H9 (cell line): ENCODE data around the gene KIAA1143. TPM values are rescaled to one million over a fixed set of nuclear protein-coding genes. Genes with fewer than 3 reads are reported as not detected.
A peak's percentile ranks its signal among the peaks of the same experiment; 100 is the strongest.

Experiments used
- DNase-seq: peaks from one replicate; pipeline ENCODE4 v3.0.0-alpha.2; 2017
- H2AFZ ChIP-seq: one replicate; pipeline ENCODE4 v1.6.1; 2013; ENCODE audit warnings: mild to moderate bottlenecking, low read length, control low read depth, moderate library complexity
- H2AK5ac ChIP-seq: 2 replicates; pipeline ENCODE4 v1.6.1; 2013; ENCODE audit warnings: low read length, control low read depth, mixed read lengths; ENCODE audit not compliant: insufficient read length
- H2BK120ac ChIP-seq: one replicate; pipeline ENCODE4 v1.6.1; 2013; ENCODE audit warnings: low read depth, mild to moderate bottlenecking, low read length, control low read depth, inconsistent platforms; ENCODE audit not compliant: poor library complexity, severe bottlenecking
- H2BK12ac ChIP-seq: 2 replicates; pipeline ENCODE4 v1.6.1; 2013; ENCODE audit warnings: low read length, control low read depth, mixed read lengths, low read depth; ENCODE audit not compliant: insufficient read length
- H2BK15ac ChIP-seq: 2 replicates; pipeline ENCODE4 v1.6.1; 2013; ENCODE audit warnings: low read depth, low read length, control low read depth
- H2BK20ac ChIP-seq: one replicate; pipeline ENCODE4 v1.6.1; 2013; ENCODE audit warnings: low read depth, mild to moderate bottlenecking, low read length, control low read depth, inconsistent platforms; ENCODE audit not compliant: poor library complexity, severe bottlenecking
- H2BK5ac ChIP-seq: 2 replicates; pipeline ENCODE4 v1.6.1; 2013; ENCODE audit warnings: low read length, control low read depth, mixed read lengths; ENCODE audit not compliant: insufficient read length
- H3K14ac ChIP-seq: 2 replicates; pipeline ENCODE4 v1.6.1; 2013; ENCODE audit warnings: low read length, control low read depth; ENCODE audit not compliant: insufficient read depth
- H3K18ac ChIP-seq: 2 replicates; pipeline ENCODE4 v1.6.1; 2013; ENCODE audit warnings: low read depth, mild to moderate bottlenecking, mixed read lengths, low read length, control low read depth; ENCODE audit not compliant: insufficient read length
- H3K23ac ChIP-seq: 2 replicates; pipeline ENCODE4 v1.6.1; 2013; ENCODE audit warnings: low read length, control low read depth, mixed read lengths, low read depth; ENCODE audit not compliant: insufficient read length
- H3K23me2 ChIP-seq: 2 replicates; pipeline ENCODE4 v1.6.1; 2013; ENCODE audit warnings: low read depth, mild to moderate bottlenecking, mixed read lengths, low read length, control low read depth; ENCODE audit not compliant: insufficient read length, poor library complexity, severe bottlenecking
- H3K27ac ChIP-seq: 2 replicates; pipeline ENCODE4 v1.5.1; 2013; ENCODE audit warnings: low read length, control low read depth, mixed read lengths, low read depth; ENCODE audit not compliant: insufficient read length
- H3K27me3 ChIP-seq: 2 replicates; pipeline ENCODE4 v1.6.1; 2013; ENCODE audit warnings: low read length, control low read depth, inconsistent platforms; ENCODE audit not compliant: insufficient read depth
- H3K4ac ChIP-seq: 2 replicates; pipeline ENCODE4 v1.6.1; 2013; ENCODE audit warnings: low read depth, mild to moderate bottlenecking, control low read depth, inconsistent platforms, low read length, moderate library complexity
- H3K4me1 ChIP-seq: 2 replicates; pipeline ENCODE4 v1.6.1; 2013; ENCODE audit warnings: low read length, control low read depth, inconsistent platforms; ENCODE audit not compliant: insufficient read depth
- H3K4me2 ChIP-seq: 2 replicates; pipeline ENCODE4 v1.6.1; 2013; ENCODE audit warnings: low read length, control low read depth, mixed read lengths; ENCODE audit not compliant: insufficient read length, insufficient read depth
- H3K56ac ChIP-seq: 2 replicates; pipeline ENCODE4 v1.6.1; 2013; ENCODE audit warnings: low read depth, mild to moderate bottlenecking, mixed read lengths, low read length, control low read depth; ENCODE audit not compliant: insufficient read length
- H3K79me1 ChIP-seq: 2 replicates; pipeline ENCODE4 v1.6.1; 2013; ENCODE audit warnings: low read depth, mild to moderate bottlenecking, moderate library complexity, low read length, control low read depth, inconsistent platforms; ENCODE audit not compliant: insufficient read depth, poor library complexity, severe bottlenecking
- H3K79me2 ChIP-seq: 2 replicates; pipeline ENCODE4 v1.6.1; 2013; ENCODE audit warnings: low read length, control low read depth, inconsistent platforms; ENCODE audit not compliant: insufficient read depth
- H3K9ac ChIP-seq: 2 replicates; pipeline ENCODE4 v1.6.1; 2013; ENCODE audit warnings: low read length, control low read depth, mixed read lengths; ENCODE audit not compliant: insufficient read length; ENCODE audit errors: extremely low read depth
- H3K9me3 ChIP-seq: one replicate; pipeline ENCODE4 v1.6.1; 2013; ENCODE audit warnings: low read depth, low read length, inconsistent platforms; ENCODE audit not compliant: control insufficient read depth
- H3T11ph ChIP-seq: one replicate; pipeline ENCODE4 v1.6.1; 2013; ENCODE audit warnings: mild to moderate bottlenecking, low read length, control low read depth, inconsistent platforms
- H4K20me1 ChIP-seq: one replicate; pipeline ENCODE4 v1.6.1; 2013; ENCODE audit not compliant: control insufficient read depth, insufficient read length, insufficient read depth
- H4K5ac ChIP-seq: 2 replicates; pipeline ENCODE4 v1.6.1; 2013; ENCODE audit warnings: low read depth, mild to moderate bottlenecking, mixed read lengths, low read length, control low read depth; ENCODE audit not compliant: insufficient read length
- H4K8ac ChIP-seq: replicated peaks from 2 replicates; pipeline ENCODE4 v1.6.1; 2013; ENCODE audit warnings: low read length, control low read depth, mixed read lengths, low read depth; ENCODE audit not compliant: insufficient read length
- H4K91ac ChIP-seq: 2 replicates; pipeline ENCODE4 v1.6.1; 2013; ENCODE audit warnings: low read depth, mild to moderate bottlenecking, moderate library complexity, mixed read lengths, low read length, control low read depth; ENCODE audit not compliant: insufficient read length
- H3K27ac Mint-ChIP-seq, 3 experiments: 2 replicates in 2 of 3; 3 replicates in 1 of 3; pipeline ENCODE4 v1.8.0; 2020 to 2021; ENCODE audit warnings: mixed read lengths in 3 of 3, mild to moderate bottlenecking in 1 of 3, moderate library complexity in 1 of 3
- H3K27me3 Mint-ChIP-seq: 2 replicates; pipeline ENCODE4 v1.8.0; 2021; ENCODE audit warnings: low read depth, mild to moderate bottlenecking, moderate library complexity, mixed read lengths
- H3K36me3 Mint-ChIP-seq, 3 experiments: 2 replicates in 2 of 3; 3 replicates in 1 of 3; pipeline ENCODE4 v1.8.0; 2020 to 2021; ENCODE audit warnings: low read depth in 3 of 3, mixed read lengths in 3 of 3; ENCODE audit not compliant: insufficient read depth in 1 of 3
- H3K4me1 Mint-ChIP-seq, 2 experiments: 2 replicates each; pipeline ENCODE4 v1.8.0; 2020; ENCODE audit warnings: mixed read lengths in 2 of 2
- H3K4me3 Mint-ChIP-seq, 2 experiments: 2 replicates in 1 of 2; 3 replicates in 1 of 2; pipeline ENCODE4 v1.8.0; 2020 to 2021; ENCODE audit warnings: mild to moderate bottlenecking in 2 of 2, mixed read lengths in 2 of 2, moderate library complexity in 1 of 2
- H3K9me3 Mint-ChIP-seq, 2 experiments: 2 replicates in 1 of 2; 3 replicates in 1 of 2; pipeline ENCODE4 v1.8.0; 2020; ENCODE audit warnings: mild to moderate bottlenecking in 2 of 2, mixed read lengths in 2 of 2, moderate library complexity in 1 of 2
- WGBS: extraction: QIAGEN DNeasy Blood & Tissue Kit; methylation state at CpG from one replicate; pipeline ENCODE4 v1.1.7; 2013; ENCODE audit warnings: missing lambda C conversion rate, low lambda C conversion rate, mixed read lengths; ENCODE audit not compliant: insufficient read length; ENCODE audit errors: extremely low coverage; 5-methylcytosine and 5-hydroxymethylcytosine counted together
- total RNA-seq: library from RNA; stranded (reverse); gene quantifications from 2 replicates; pipeline ENCODE4 v1.2.1, GENCODE V29; 2021
- TF ChIP-seq, protein P1 (sequence below): fragments of 200-600 bp; sonication (generic); conservative IDR thresholded peaks from 3 replicates; pipeline ENCODE4 v1.8.0; 2021; ENCODE audit warnings: antibody characterized with exemption, mild to moderate bottlenecking

KIAA1143 gene
- total RNA-seq, 1 experiment from 2014 or later = 47.0 TPM

- H2BK120ac ChIP-seq = no peak overlapping the region
- H3T11ph ChIP-seq = no peak overlapping the region
- no peak overlapping the region for H2BK5ac ChIP-seq
- H3K9me3 Mint-ChIP-seq = no peaks in the 10 kb centered on the region
- H3K4me2 ChIP-seq = no peak overlapping the region
- H3K27me3 ChIP-seq = no peaks in the 10 kb centered on the region
- H3K27ac ChIP-seq = no peak overlapping the region
- H4K20me1 ChIP-seq = no peaks in the 10 kb centered on the region
- no peak overlapping the region for H2BK20ac ChIP-seq
- H3K79me2 ChIP-seq = no peaks in the 10 kb centered on the region
- no peaks in the 10 kb centered on the region for H3K9me3 ChIP-seq
- no peaks in the 10 kb centered on the region for H3K23me2 ChIP-seq
- WGBS = no CpG with 5 or more reads among the region's 4 CpGs
- no peak overlapping the region for H4K8ac ChIP-seq
- no peak overlapping the region for H3K4ac ChIP-seq
- H3K4me1 Mint-ChIP-seq = peaks cover 0 to 9% of the 10 kb centered on the region in 2 experiments; a peak in 2 of 4 replicates
- H3K27ac Mint-ChIP-seq = peak overlapping the region in 1 of 3 experiments; percentile 6; a peak in 2 of 7 replicates
- TF ChIP-seq, protein P1, sequence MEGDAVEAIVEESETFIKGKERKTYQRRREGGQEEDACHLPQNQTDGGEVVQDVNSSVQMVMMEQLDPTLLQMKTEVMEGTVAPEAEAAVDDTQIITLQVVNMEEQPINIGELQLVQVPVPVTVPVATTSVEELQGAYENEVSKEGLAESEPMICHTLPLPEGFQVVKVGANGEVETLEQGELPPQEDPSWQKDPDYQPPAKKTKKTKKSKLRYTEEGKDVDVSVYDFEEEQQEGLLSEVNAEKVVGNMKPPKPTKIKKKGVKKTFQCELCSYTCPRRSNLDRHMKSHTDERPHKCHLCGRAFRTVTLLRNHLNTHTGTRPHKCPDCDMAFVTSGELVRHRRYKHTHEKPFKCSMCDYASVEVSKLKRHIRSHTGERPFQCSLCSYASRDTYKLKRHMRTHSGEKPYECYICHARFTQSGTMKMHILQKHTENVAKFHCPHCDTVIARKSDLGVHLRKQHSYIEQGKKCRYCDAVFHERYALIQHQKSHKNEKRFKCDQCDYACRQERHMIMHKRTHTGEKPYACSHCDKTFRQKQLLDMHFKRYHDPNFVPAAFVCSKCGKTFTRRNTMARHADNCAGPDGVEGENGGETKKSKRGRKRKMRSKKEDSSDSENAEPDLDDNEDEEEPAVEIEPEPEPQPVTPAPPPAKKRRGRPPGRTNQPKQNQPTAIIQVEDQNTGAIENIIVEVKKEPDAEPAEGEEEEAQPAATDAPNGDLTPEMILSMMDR = no peak
- H3K27me3 Mint-ChIP-seq = no peaks in the 10 kb centered on the region
- no peak overlapping the region for H4K5ac ChIP-seq
- no peak overlapping the region for H2AK5ac ChIP-seq
- H3K14ac ChIP-seq = no peak overlapping the region
- no peak overlapping the region for H3K23ac ChIP-seq
- H3K4me1 ChIP-seq = peaks cover 2% of the 10 kb centered on the region; the same call in 1 of the 2 replicates
- DNase-seq = peak; percentile 29
- no peaks in the 10 kb centered on the region for H3K79me1 ChIP-seq
- H3K36me3 Mint-ChIP-seq = peaks cover 20 to 56% (median 40%) of the 10 kb centered on the region in 3 experiments; a peak in 6 of 7 replicates
- no peak overlapping the region for H2BK15ac ChIP-seq
- H3K4me3 Mint-ChIP-seq = no peak overlapping the region; a peak in 1 of 5 replicates
- H3K9ac ChIP-seq = no peak overlapping the region
- H2BK12ac ChIP-seq = no peak overlapping the region
- H3K56ac ChIP-seq = no peak overlapping the region
- no peak overlapping the region for H4K91ac ChIP-seq
- no peak overlapping the region for H2AFZ ChIP-seq
- H3K18ac ChIP-seq = no peak overlapping the region
Observed at GRCh38 chr3:44795197-44795596, 33.8 kb upstream of the KIAA1143 start.
